SK-N-SH (cell line): Measurements from ENCODE around the gene ZSCAN30. TPM values are rescaled to one million over a fixed set of nuclear protein-coding genes. Genes with fewer than 3 reads are reported as not detected.

Experiments used
- CTCF ChIA-PET: fragments of 300-600, 350-600 bp; formaldehyde crosslinking; extraction: SDS; loops from one replicate; lab custom pipeline; 2021; lab: Yijun Ruan, JAX
- POLR2A ChIA-PET: fragments of 350-600 bp; sonication (Branson Sonifier 250); formaldehyde crosslinking; extraction: SDS; loops from one replicate; lab custom pipeline; 2020; ENCODE audit warnings: antibody characterized with exemption, inconsistent platforms; lab: Yijun Ruan, JAX
- DNase-seq: peaks from one replicate; pipeline ENCODE4 v3.0.0; 2012
- H2AFZ ChIP-seq: fragments of 200-600 bp; sonication (generic); 2 replicates; pipeline ENCODE4 v1.8.1; 2016; ENCODE audit warnings: antibody characterized with exemption, mild to moderate bottlenecking, low read depth
- H3F3A ChIP-seq: fragments of 200-600 bp; sonication (generic); replicated peaks from 2 replicates; pipeline ENCODE3; 2016; ENCODE audit warnings: antibody characterized with exemption, mild to moderate bottlenecking; ENCODE audit not compliant: insufficient read depth
- H3K27ac ChIP-seq, 2 experiments: fragments of 200-500 bp in 1 of 2; fragments of 200-600 bp in 1 of 2; sonication (Bioruptor generic) in 1 of 2; sonication (generic), shearing (Covaris generic) in 1 of 2; 2 replicates each; pipeline versions ENCODE4 v1.5.1 to v1.6.1; 2014 to 2016; ENCODE audit warnings: low read depth in 2 of 2, inconsistent platforms in 1 of 2, low read length in 1 of 2, mild to moderate bottlenecking in 1 of 2, mixed read lengths in 1 of 2
- H3K27me3 ChIP-seq: fragments of 200-600 bp; sonication (generic), shearing (Covaris generic); 2 replicates; pipeline ENCODE4 v1.6.1; 2016; ENCODE audit warnings: mixed run types; ENCODE audit not compliant: insufficient read depth
- H3K36me3 ChIP-seq, 2 experiments: fragments of 200-500 bp in 1 of 2; fragments of 200-600 bp in 1 of 2; sonication (Bioruptor generic) in 1 of 2; sonication (generic) in 1 of 2; replicated peaks in 1 of 2; 2 replicates each; pipeline versions ENCODE3 to v1.5.1; 2014 to 2016; ENCODE audit warnings: low read length in 1 of 2, mild to moderate bottlenecking in 1 of 2; ENCODE audit not compliant: insufficient read depth in 2 of 2, control insufficient read depth in 1 of 2
- H3K4me1 ChIP-seq, 2 experiments: fragments of 200-500 bp in 1 of 2; fragments of 200-600 bp in 1 of 2; sonication (Bioruptor generic) in 1 of 2; sonication (generic), shearing (Covaris generic) in 1 of 2; 2 replicates each; pipeline versions ENCODE4 v1.5.1 to v1.6.1; 2014 to 2016; ENCODE audit warnings: low read depth in 1 of 2, low read length in 1 of 2, mixed run types in 1 of 2; ENCODE audit not compliant: insufficient read depth in 2 of 2, control insufficient read depth in 1 of 2
- H3K4me2 ChIP-seq: fragments of 200-600 bp; sonication (generic), shearing (Covaris generic); 2 replicates; pipeline ENCODE4 v1.6.1; 2017; ENCODE audit warnings: mixed run types
- H3K4me3 ChIP-seq, 2 experiments: fragments of 200-500 bp in 1 of 2; fragments of 200-600 bp in 1 of 2; sonication (Bioruptor generic) in 1 of 2; sonication (generic), shearing (Covaris generic) in 1 of 2; 2 replicates each; pipeline versions ENCODE4 v1.5.1 to v1.8.1; 2014 to 2016; ENCODE audit warnings: low read depth in 2 of 2, inconsistent platforms in 1 of 2, low read length in 1 of 2, mild to moderate bottlenecking in 1 of 2, mixed read lengths in 1 of 2, moderate library complexity in 1 of 2
- H3K79me2 ChIP-seq: fragments of 200-600 bp; sonication (generic); 2 replicates; pipeline ENCODE4 v1.8.1; 2017; ENCODE audit warnings: mild to moderate bottlenecking; ENCODE audit not compliant: insufficient read depth
- H3K9ac ChIP-seq: fragments of 200-600 bp; sonication (generic); 2 replicates; pipeline ENCODE4 v1.6.1; 2017; ENCODE audit warnings: mixed run types
- H3K9me2 ChIP-seq: fragments of 200-600 bp; sonication (generic); 2 replicates; pipeline ENCODE4 v1.6.1; 2017; ENCODE audit warnings: mixed run types
- H3K9me3 ChIP-seq: fragments of 200-600 bp; sonication (generic); 2 replicates; pipeline ENCODE4 v1.6.1; 2017; ENCODE audit warnings: mixed run types, mild to moderate bottlenecking, moderate library complexity
- H4K20me1 ChIP-seq: fragments of 200-600 bp; sonication (generic); 2 replicates; pipeline ENCODE4 v1.6.1; 2017; ENCODE audit warnings: mild to moderate bottlenecking, mixed run types; ENCODE audit not compliant: insufficient read depth
- CTCF ChIP-seq: fragments of 200-600 bp; sonication (generic); IDR thresholded peaks from 2 replicates; pipeline ENCODE4 v1.6.1; 2017; ENCODE audit warnings: antibody characterized with exemption, mild to moderate bottlenecking, moderate library complexity
- EP300 ChIP-seq, 2 experiments: IDR thresholded peaks; 2 replicates each; pipeline versions ENCODE4 v1.4.0 to v1.6.1; 2012; ENCODE audit warnings: borderline replicate concordance in 1 of 2, low read depth in 1 of 2, low read length in 1 of 2
- FOXJ3 ChIP-seq: sonication (generic); formaldehyde crosslinking; IDR thresholded peaks from 2 replicates; pipeline ENCODE4 v1.5.1; 2020; ENCODE audit warnings: mild to moderate bottlenecking, missing genetic modification reagents
- FOXM1 ChIP-seq: IDR thresholded peaks from 2 replicates; pipeline ENCODE4 v1.4.0; 2012; ENCODE audit warnings: low read depth, mild to moderate bottlenecking
- GATA2 ChIP-seq: sonication (generic); formaldehyde crosslinking; IDR thresholded peaks from 2 replicates; pipeline ENCODE4 v1.5.0; 2020; ENCODE audit warnings: mild to moderate bottlenecking, missing genetic modification reagents
- JUND ChIP-seq: IDR thresholded peaks from 2 replicates; pipeline ENCODE4 v1.4.0; 2012
- MAX ChIP-seq: IDR thresholded peaks from 2 replicates; pipeline ENCODE4 v1.4.0; 2012; ENCODE audit warnings: low read depth
- MXI1 ChIP-seq: IDR thresholded peaks from 2 replicates; pipeline ENCODE4 v1.6.1; 2012; ENCODE audit warnings: mild to moderate bottlenecking, low read depth, low read length, improper control_type of control experiment
- NRF1 ChIP-seq: IDR thresholded peaks from 2 replicates; pipeline ENCODE4 v1.6.1; 2012; ENCODE audit warnings: low read depth, mild to moderate bottlenecking, low read length
- POLR2AphosphoS5 ChIP-seq: IDR thresholded peaks from 2 replicates; pipeline ENCODE4 v1.6.1; 2012; ENCODE audit warnings: low read depth, low read length
- RCOR1 ChIP-seq: fragments of 150-350 bp; IDR thresholded peaks from 2 replicates; pipeline ENCODE4 v1.6.1; 2017; ENCODE audit warnings: antibody characterized with exemption, low read length
- REST ChIP-seq: IDR thresholded peaks from 2 replicates; pipeline ENCODE4 v1.6.1; 2012; ENCODE audit warnings: mild to moderate bottlenecking, low read depth, low read length, moderate library complexity
- RFX5 ChIP-seq: IDR thresholded peaks from 2 replicates; pipeline ENCODE4 v1.6.1; 2012; ENCODE audit warnings: mild to moderate bottlenecking, improper control_type of control experiment, low read length
- SMC3 ChIP-seq: IDR thresholded peaks from 2 replicates; pipeline ENCODE4 v1.6.1; 2012; ENCODE audit warnings: low read depth, low read length, improper control_type of control experiment
- TCF12 ChIP-seq: IDR thresholded peaks from 2 replicates; pipeline ENCODE4 v1.4.0; 2012
- USF2 ChIP-seq: fragments of 150-350 bp; IDR thresholded peaks from 2 replicates; pipeline ENCODE4 v1.6.1; 2017; ENCODE audit warnings: antibody characterized with exemption, low read length, low read depth, borderline replicate concordance
- ZBTB33 ChIP-seq: IDR thresholded peaks from 2 replicates; pipeline ENCODE4 v1.4.0; 2012; ENCODE audit warnings: low read depth, borderline replicate concordance
- WGBS: methylation state at CpG from one replicate; pipeline ENCODE4 v1.1.6; 2017; ENCODE audit warnings: low lambda C conversion rate; 5-methylcytosine and 5-hydroxymethylcytosine counted together
- polyA plus RNA-seq, 3 experiments: library from polyadenylated mRNA; depleted of rRNA; stranded (reverse); fragments of >200 nt; gene quantifications; 2 replicates each; pipeline ENCODE4 v1.2.3, GENCODE V29; 2012

ZSCAN30 gene
- polyA plus RNA-seq, 1 of the 3 experiments (the other 2 are of a cell fraction), result 5.9 TPM

DNA sequence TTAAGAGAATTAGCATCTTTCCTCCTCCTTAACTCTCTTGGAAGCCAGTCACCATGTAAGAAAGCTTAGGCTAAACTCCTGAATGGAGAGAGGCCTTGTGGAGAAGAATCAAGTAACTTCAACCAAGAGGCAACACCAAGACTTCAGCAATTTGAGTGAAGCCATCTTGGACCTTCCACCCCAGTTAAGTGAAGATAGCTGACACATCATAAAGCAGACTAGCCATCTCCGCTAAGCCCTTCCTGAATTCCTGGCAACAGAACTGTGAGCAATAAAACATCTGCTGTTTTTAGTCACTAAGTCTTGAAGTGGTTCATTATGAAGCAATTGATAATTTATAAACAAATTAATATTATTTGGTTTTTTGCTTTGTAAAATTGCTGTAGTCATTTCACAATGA, 50.7 kb downstream of the ZSCAN30 start:
- H3K79me2 ChIP-seq, result peaks cover 20% of the 10 kb centered on the region; the same call in 1 of the 2 replicates
- no peaks in the 10 kb centered on the region for H3F3A ChIP-seq
- H3K36me3 ChIP-seq, result peaks cover 21 to 23% of the 10 kb centered on the region in 2 experiments
- no peaks in the 10 kb centered on the region for H3K9me2 ChIP-seq
- no peak for DNase-seq
- no peak overlapping the region for H3K9ac ChIP-seq
- no peak overlapping the region for H2AFZ ChIP-seq
- ChIA-PET POLR2A (interaction anchor here (1.0 kb wide), 1 partner anchor 31 kb away, joined by 3 read pairs; no protein-coding TSS in a partner anchor), CTCF (interaction anchor here (1.0 to 2.4 kb wide), 3 partner anchors 9 to 82 kb away, joined by 3 to 10 read pairs (median 3); no protein-coding TSS in a partner anchor)
- no peak for TF ChIP-seq JUND
- TF ChIP-seq FOXJ3 (CRISPR knock-in tag), result no peak
- TF ChIP-seq TCF12, result no peak
- no peak for TF ChIP-seq MAX
- TF ChIP-seq RCOR1, result no peak
- TF ChIP-seq GATA2 (CRISPR knock-in tag), result no peak
- no peak overlapping the region for H3K4me2 ChIP-seq
- no peaks in the 10 kb centered on the region for H3K9me3 ChIP-seq
- H3K27ac ChIP-seq, result no peak overlapping the region
- H4K20me1 ChIP-seq, result no peaks in the 10 kb centered on the region
- peaks cover 3 to 10% of the 10 kb centered on the region in 2 experiments; a peak in 3 of 4 replicates for H3K4me1 ChIP-seq
- H3K4me3 ChIP-seq, result no peak overlapping the region
- 79% methylated on average over 1 of the region's 1 CpG for WGBS
- H3K27me3 ChIP-seq, result no peaks in the 10 kb centered on the region

GRCh38 chr18:35236571-35237363, 53.3 kb downstream of the ZSCAN30 start:
- H3K4me2 ChIP-seq, result no peak overlapping the region
- peak overlapping the region in 1 of 2 experiments; percentile 39; a peak in 2 of 4 replicates for H3K27ac ChIP-seq
- H3K79me2 ChIP-seq, result peaks cover 4% of the 10 kb centered on the region; the same call in 1 of the 2 replicates
- 98% methylated on average over 1 of the region's 1 CpG for WGBS
- peak overlapping the region; percentile 23; the same call in 1 of the 2 replicates for H2AFZ ChIP-seq
- H3K9me2 ChIP-seq, result no peaks in the 10 kb centered on the region
- no peak for DNase-seq
- POLR2A ChIA-PET, result no interaction called here
- no peaks in the 10 kb centered on the region for H3K36me3 ChIP-seq
- H3F3A ChIP-seq, result no peaks in the 10 kb centered on the region
- no peaks in the 10 kb centered on the region for H3K9me3 ChIP-seq
- H4K20me1 ChIP-seq, result no peaks in the 10 kb centered on the region
- H3K27me3 ChIP-seq, result no peaks in the 10 kb centered on the region
- H3K4me1 ChIP-seq, result no peaks in the 10 kb centered on the region; a peak in 2 of 4 replicates
- H3K9ac ChIP-seq, result no peak overlapping the region
- CTCF ChIA-PET, result interaction anchor here (1.0 kb wide), 1 partner anchor 230 kb away, joined by 3 read pairs; no protein-coding TSS in a partner anchor
- no peak overlapping the region for H3K4me3 ChIP-seq
- TF ChIP-seq POLR2AphosphoS5 (no peak), FOXM1 (no peak), SMC3 (no peak), EP300 (IDR thresholded peaks at IDR 0.05; ENCODE audit: borderline replicate concordance in 1 of 2, low read depth in 1 of 2, low read length in 1 of 2) (no peak), REST (no peak), FOXJ3 (CRISPR knock-in tag) (no peak), JUND (no peak), USF2 (no peak), NRF1 (no peak), ZBTB33 (no peak), CTCF (no peak), MXI1 (no peak), RFX5 (no peak)
